ENCODE data around the gene TMEM132E.

DNA sequence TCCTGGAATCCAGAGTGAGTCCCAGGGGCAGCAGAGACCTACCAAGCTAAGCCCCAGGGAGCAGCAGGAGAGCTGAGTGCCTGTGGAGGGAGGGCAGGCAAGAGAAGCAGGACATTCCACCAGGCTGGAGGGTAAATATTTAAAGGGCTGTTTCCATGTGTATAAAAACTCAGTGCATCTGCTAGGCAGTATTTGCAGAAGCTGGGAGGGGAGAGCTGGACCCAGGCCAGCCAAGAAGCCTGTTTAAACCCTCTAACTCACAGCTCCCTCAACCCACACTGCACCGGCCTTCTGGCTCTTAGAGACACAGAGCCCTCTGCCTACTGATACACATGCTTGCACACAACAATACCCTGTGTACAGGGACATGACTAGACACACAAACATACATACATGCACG, 22.5 kb upstream of the TMEM132E start:
- TF ChIP-seq, protein P1, sequence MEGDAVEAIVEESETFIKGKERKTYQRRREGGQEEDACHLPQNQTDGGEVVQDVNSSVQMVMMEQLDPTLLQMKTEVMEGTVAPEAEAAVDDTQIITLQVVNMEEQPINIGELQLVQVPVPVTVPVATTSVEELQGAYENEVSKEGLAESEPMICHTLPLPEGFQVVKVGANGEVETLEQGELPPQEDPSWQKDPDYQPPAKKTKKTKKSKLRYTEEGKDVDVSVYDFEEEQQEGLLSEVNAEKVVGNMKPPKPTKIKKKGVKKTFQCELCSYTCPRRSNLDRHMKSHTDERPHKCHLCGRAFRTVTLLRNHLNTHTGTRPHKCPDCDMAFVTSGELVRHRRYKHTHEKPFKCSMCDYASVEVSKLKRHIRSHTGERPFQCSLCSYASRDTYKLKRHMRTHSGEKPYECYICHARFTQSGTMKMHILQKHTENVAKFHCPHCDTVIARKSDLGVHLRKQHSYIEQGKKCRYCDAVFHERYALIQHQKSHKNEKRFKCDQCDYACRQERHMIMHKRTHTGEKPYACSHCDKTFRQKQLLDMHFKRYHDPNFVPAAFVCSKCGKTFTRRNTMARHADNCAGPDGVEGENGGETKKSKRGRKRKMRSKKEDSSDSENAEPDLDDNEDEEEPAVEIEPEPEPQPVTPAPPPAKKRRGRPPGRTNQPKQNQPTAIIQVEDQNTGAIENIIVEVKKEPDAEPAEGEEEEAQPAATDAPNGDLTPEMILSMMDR (IDR thresholded peaks at IDR 0.05), result no peak
- no peak for TF ChIP-seq POLR2A (IDR thresholded peaks at IDR 0.05)
